HCT116 (cell line): ENCODE data around the gene TERT. TPM values are rescaled to one million over a fixed set of nuclear protein-coding genes. Genes with fewer than 3 reads are reported as not detected.
A peak's percentile ranks its signal among the peaks of the same experiment; 100 is the strongest.

Experiments
- ATAC-seq: fragments of 200-7000 bp; cut with Tn5 transposase; 2 replicates; pipeline ENCODE4 v1.9.1; 2020; ENCODE audit warnings: mild to moderate bottlenecking, moderate library complexity
- Bru-seq: library from RNA; stranded (reverse); fragments of 400-500 nt; gene quantifications from one replicate; lab custom pipeline; 2021; lab: Mats Ljungman, UMichigan
- BruChase-seq, 2 experiments: library from RNA; stranded (reverse); fragments of 400-500 nt; gene quantifications; one replicate each; lab custom pipeline; 2021; lab: Mats Ljungman, UMichigan
- BruUV-seq: library from RNA; stranded (reverse); fragments of 400-500 nt; replicated peaks from 2 replicates; lab custom pipeline; 2021; lab: Mats Ljungman, UMichigan
- CTCF ChIA-PET: fragments of 300-600 bp; sonication (Branson Sonifier 250); formaldehyde crosslinking; loops from one replicate; lab custom pipeline; 2021; ENCODE audit warnings: antibody characterized with exemption; lab: Charles Lee
- POLR2A ChIA-PET: fragments of 300-600, 350-600 bp; sonication (Branson Sonifier 250); formaldehyde crosslinking; loops from one replicate; lab custom pipeline; 2021; ENCODE audit warnings: antibody characterized with exemption; lab: Charles Lee
- RAD21 ChIA-PET, 2 experiments: fragments of 300-600 bp; sonication (Branson Sonifier 250); formaldehyde crosslinking; loops; one replicate each; lab custom pipeline; 2023; ENCODE audit warnings: low total read pairs in 2 of 2; ENCODE audit not compliant: uncharacterized antibody in 2 of 2, unreplicated experiment in 2 of 2, low non-redundant PET in 1 of 2; lab: Charles Lee
- DNase-seq: peaks from one replicate; pipeline ENCODE4 v3.0.0-alpha.2; 2010; ENCODE audit warnings: low read depth, low spot score
- H2AFZ ChIP-seq: fragments of 200-600 bp; shearing (Covaris generic), sonication (generic); 2 replicates; pipeline ENCODE4 v1.6.1; 2017; ENCODE audit warnings: low read depth, mixed run types, mixed read lengths, antibody characterized with exemption, low read length; ENCODE audit not compliant: poor library complexity, severe bottlenecking
- H3K27ac ChIP-seq: 2 replicates; pipeline ENCODE4 v1.5.1; 2012; ENCODE audit warnings: low read depth, low read length
- H3K27me3 ChIP-seq: fragments of 200-600 bp; sonication (generic); 2 replicates; pipeline ENCODE4 v1.6.1; 2016; ENCODE audit warnings: mixed run types, low read length, mixed read lengths; ENCODE audit not compliant: insufficient read depth
- H3K36me3 ChIP-seq, 2 experiments: fragments of 200-500 bp in 1 of 2; fragments of 200-600 bp in 1 of 2; sonication (Bioruptor generic) in 1 of 2; sonication (generic) in 1 of 2; 2 replicates each; pipeline versions ENCODE4 v1.5.1 to v1.6.1; 2014 to 2016; ENCODE audit warnings: low read length in 2 of 2, inconsistent platforms in 1 of 2, mixed read lengths in 1 of 2, mixed run types in 1 of 2; ENCODE audit not compliant: insufficient read depth in 2 of 2, control insufficient read depth in 1 of 2
- H3K4me1 ChIP-seq, 2 experiments: fragments of 200-600 bp in 1 of 2; sonication (generic) in 1 of 2; 2 replicates each; pipeline versions ENCODE4 v1.5.1 to v1.6.1; 2012 to 2017; ENCODE audit warnings: low read length in 2 of 2, inconsistent platforms in 1 of 2, mild to moderate bottlenecking in 1 of 2, mixed read lengths in 1 of 2, mixed run types in 1 of 2, moderate library complexity in 1 of 2; ENCODE audit not compliant: insufficient read depth in 2 of 2, control insufficient read depth in 1 of 2
- H3K4me2 ChIP-seq: fragments of 200-600 bp; sonication (generic); 2 replicates; pipeline ENCODE4 v1.6.1; 2017; ENCODE audit warnings: mixed run types, low read length, mixed read lengths
- H3K4me3 ChIP-seq, 2 experiments: fragments of 200-600 bp in 1 of 2; sonication (generic) in 1 of 2; replicated peaks in 1 of 2; 2 replicates each; pipeline ENCODE4 v1.5.1; 2011 to 2016; ENCODE audit warnings: low read length in 2 of 2, control low read depth in 1 of 2, low read depth in 1 of 2, mild to moderate bottlenecking in 1 of 2, mixed read lengths in 1 of 2, mixed run types in 1 of 2
- H3K79me2 ChIP-seq: fragments of 200-600 bp; sonication (generic); 2 replicates; pipeline ENCODE4 v1.6.1; 2017; ENCODE audit warnings: mild to moderate bottlenecking, mixed run types, low read length, moderate library complexity, mixed read lengths; ENCODE audit not compliant: insufficient read depth
- H3K9ac ChIP-seq: fragments of 200-600 bp; sonication (generic); 2 replicates; pipeline ENCODE4 v1.6.1; 2016; ENCODE audit warnings: low read length, mixed read lengths
- H3K9me2 ChIP-seq: fragments of 200-600 bp; sonication (generic), shearing (Covaris generic); 2 replicates; pipeline ENCODE4 v1.6.1; 2017; ENCODE audit warnings: mixed run types, mild to moderate bottlenecking, moderate library complexity; ENCODE audit not compliant: insufficient read depth
- H3K9me3 ChIP-seq, 2 experiments: fragments of 200-500 bp in 1 of 2; fragments of 200-600 bp in 1 of 2; sonication (Bioruptor generic) in 1 of 2; sonication (generic) in 1 of 2; 2 replicates each; pipeline ENCODE4 v1.6.1; 2014 to 2017; ENCODE audit warnings: low read length in 2 of 2, mixed read lengths in 2 of 2, inconsistent platforms in 1 of 2, low read depth in 1 of 2, mild to moderate bottlenecking in 1 of 2, mixed run types in 1 of 2, moderate library complexity in 1 of 2; ENCODE audit not compliant: control insufficient read depth in 1 of 2, insufficient read depth in 1 of 2
- H4K20me1 ChIP-seq: fragments of 200-600 bp; sonication (generic), shearing (Covaris generic); 2 replicates; pipeline ENCODE4 v1.6.1; 2017; ENCODE audit warnings: mixed run types, mild to moderate bottlenecking, moderate library complexity; ENCODE audit not compliant: insufficient read depth
- CTCF ChIP-seq, 3 experiments: fragments of 200-600 bp in 1 of 3; sonication (generic) in 1 of 3; IDR thresholded peaks in 2 of 3; conservative IDR thresholded peaks in 1 of 3; 2 replicates each; pipeline ENCODE4 v1.5.1; 2012 to 2017; ENCODE audit warnings: low read depth in 2 of 3, low read length in 2 of 3, antibody characterized with exemption in 1 of 3, borderline replicate concordance in 1 of 3, control low read depth in 1 of 3, mild to moderate bottlenecking in 1 of 3, mixed read lengths in 1 of 3, mixed run types in 1 of 3, moderate library complexity in 1 of 3; ENCODE audit not compliant: insufficient read depth in 1 of 3
- ELF1 ChIP-seq: IDR thresholded peaks from 2 replicates; pipeline ENCODE4 v1.6.1; 2012; ENCODE audit warnings: low read depth, borderline replicate concordance
- POLR2A ChIP-seq: IDR thresholded peaks from 2 replicates; pipeline ENCODE4 v1.7.0; 2011; ENCODE audit warnings: borderline replicate concordance; ENCODE audit not compliant: insufficient read depth, insufficient read length; ENCODE audit errors: extremely low read depth
- POLR2AphosphoS5 ChIP-seq: IDR thresholded peaks from 2 replicates; pipeline ENCODE4 v1.6.1; 2011; ENCODE audit warnings: mild to moderate bottlenecking, low read depth, low read length, moderate library complexity
- RAD21 ChIP-seq: IDR thresholded peaks from 2 replicates; pipeline ENCODE4 v1.6.1; 2012; ENCODE audit warnings: low read depth, mild to moderate bottlenecking
- YY1 ChIP-seq: IDR thresholded peaks from 2 replicates; pipeline ENCODE4 v1.6.1; 2011; ENCODE audit warnings: low read length, low read depth, moderate library complexity, mild to moderate bottlenecking; ENCODE audit not compliant: insufficient replicate concordance; ENCODE audit errors: extremely low read depth
- ZFX ChIP-seq: fragments of 450-650 bp; IDR thresholded peaks from 2 replicates; pipeline ENCODE4 v1.6.1; 2017
- intact Hi-C: fragments of 100-400 bp; cut with micrococcal nuclease; formaldehyde crosslinking; loops from 2 replicates; pipeline ENCODE4 v1.10.0; 2022
- long read RNA-seq: library from polyadenylated mRNA; unstranded; transcript quantifications from one replicate; pipeline ENCODE4 v2.0.0, GENCODE V29; 2021; ENCODE audit not compliant: unreplicated experiment
- polyA plus RNA-seq: library from polyadenylated mRNA; unstranded; fragments of >200 nt; gene quantifications from 2 replicates; pipeline ENCODE4 v1.2.1, GENCODE V29; 2012; ENCODE audit warnings: missing spikeins
- total RNA-seq: library from RNA; stranded (reverse); gene quantifications from one replicate; pipeline ENCODE4 v1.2.1, GENCODE V29; 2021; ENCODE audit not compliant: unreplicated experiment
- TF ChIP-seq, protein P1 (sequence below): IDR thresholded peaks from 2 replicates; pipeline ENCODE4 v1.6.1; 2012

The TERT gene
- total RNA-seq (6.9 TPM), Bru-seq, nascent RNA (percentile 37 among the genes with signal in this experiment), BruChase-seq, experiment 1, labeled RNA remaining after a 6-hour chase (percentile 41 among the genes with signal in this experiment), BruChase-seq, experiment 2, labeled RNA remaining after a 2-hour chase (percentile 38 among the genes with signal in this experiment)
- 2.4 and 3.1 TPM in 2 replicates for polyA plus RNA-seq
- long read RNA-seq, partial matches to known transcripts, result 2 of 7 reads
- long read RNA-seq, other reads (novel, unspliced or antisense), result 5 of 7 reads

DNA sequence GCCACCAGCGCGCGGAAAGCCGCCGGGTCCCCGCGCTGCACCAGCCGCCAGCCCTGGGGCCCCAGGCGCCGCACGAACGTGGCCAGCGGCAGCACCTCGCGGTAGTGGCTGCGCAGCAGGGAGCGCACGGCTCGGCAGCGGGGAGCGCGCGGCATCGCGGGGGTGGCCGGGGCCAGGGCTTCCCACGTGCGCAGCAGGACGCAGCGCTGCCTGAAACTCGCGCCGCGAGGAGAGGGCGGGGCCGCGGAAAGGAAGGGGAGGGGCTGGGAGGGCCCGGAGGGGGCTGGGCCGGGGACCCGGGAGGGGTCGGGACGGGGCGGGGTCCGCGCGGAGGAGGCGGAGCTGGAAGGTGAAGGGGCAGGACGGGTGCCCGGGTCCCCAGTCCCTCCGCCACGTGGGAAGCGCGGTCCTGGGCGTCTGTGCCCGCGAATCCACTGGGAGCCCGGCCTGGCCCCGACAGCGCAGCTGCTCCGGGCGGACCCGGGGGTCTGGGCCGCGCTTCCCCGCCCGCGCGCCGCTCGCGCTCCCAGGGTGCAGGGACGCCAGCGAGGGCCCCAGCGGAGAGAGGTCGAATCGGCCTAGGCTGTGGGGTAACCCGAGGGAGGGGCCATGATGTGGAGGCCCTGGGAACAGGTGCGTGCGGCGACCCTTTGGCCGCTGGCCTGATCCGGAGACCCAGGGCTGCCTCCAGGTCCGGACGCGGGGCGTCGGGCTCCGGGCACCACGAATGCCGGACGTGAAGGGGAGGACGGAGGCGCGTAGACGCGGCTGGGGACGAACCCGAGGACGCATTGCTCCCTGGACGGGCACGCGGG is at the start of gene TERT:
TSS of gene TERT (minus strand) at position 234 of the 815 bp plus-strand sequence. CDS start at position 155, 79 bp downstream.
- H3K9me3 ChIP-seq, result no peaks in the 10 kb centered on the region
- peak within 1 kb of the TSS; percentile 74 for H3K4me2 ChIP-seq
- no peak for DNase-seq
- peak within 1 kb of the TSS; percentile 22 to 50 for H3K4me3 ChIP-seq
- H4K20me1 ChIP-seq, result no peaks in the 10 kb centered on the region
- ATAC-seq, result peak; percentile 84
- no peak within 1 kb of the TSS for H2AFZ ChIP-seq
- H3K79me2 ChIP-seq, result no peaks in the 10 kb centered on the region
- H3K27me3 ChIP-seq, result no peaks in the 10 kb centered on the region
- TF ChIP-seq ELF1, result no peak
- peak; percentile 20; the same call in 1 of the 2 replicates for TF ChIP-seq ZFX
- TF ChIP-seq CTCF (IDR thresholded peaks at IDR 0.05 in 2 of 3, conservative IDR thresholded peaks at IDR 0.05 in 1 of 3; ENCODE audit: borderline replicate concordance in 1 of 3, insufficient read depth in 1 of 3, low read depth in 2 of 3, low read length in 2 of 3), result no peak
- TF ChIP-seq POLR2A, result peak; percentile 57
- TF ChIP-seq RAD21, result no peak
- TF ChIP-seq YY1, result no peak
- no peak; the same call in 1 of the 2 replicates for TF ChIP-seq POLR2AphosphoS5
- TF ChIP-seq, protein P1, sequence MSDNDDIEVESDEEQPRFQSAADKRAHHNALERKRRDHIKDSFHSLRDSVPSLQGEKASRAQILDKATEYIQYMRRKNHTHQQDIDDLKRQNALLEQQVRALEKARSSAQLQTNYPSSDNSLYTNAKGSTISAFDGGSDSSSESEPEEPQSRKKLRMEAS, result peak; percentile 74
- H3K4me1 ChIP-seq, result peaks cover 0 to 9% of the 10 kb centered on the region in 2 experiments; a peak in 1 of 4 replicates
- no peak within 1 kb of the TSS; the same call in 1 of the 2 replicates for H3K27ac ChIP-seq
- CTCF ChIA-PET, result no interaction called here
- no peaks in the 10 kb centered on the region for H3K36me3 ChIP-seq
- intact Hi-C loops, result no loop called here
- H3K9ac ChIP-seq, result peak within 1 kb of the TSS; percentile 57
- RAD21 ChIA-PET, result no interaction called here
- BruUV-seq, result no TSS peak
- no peaks in the 10 kb centered on the region for H3K9me2 ChIP-seq
- POLR2A ChIA-PET, result no interaction called here
